ENCODE data around the gene DNAAF8.

DNAAF8 gene

DNA sequence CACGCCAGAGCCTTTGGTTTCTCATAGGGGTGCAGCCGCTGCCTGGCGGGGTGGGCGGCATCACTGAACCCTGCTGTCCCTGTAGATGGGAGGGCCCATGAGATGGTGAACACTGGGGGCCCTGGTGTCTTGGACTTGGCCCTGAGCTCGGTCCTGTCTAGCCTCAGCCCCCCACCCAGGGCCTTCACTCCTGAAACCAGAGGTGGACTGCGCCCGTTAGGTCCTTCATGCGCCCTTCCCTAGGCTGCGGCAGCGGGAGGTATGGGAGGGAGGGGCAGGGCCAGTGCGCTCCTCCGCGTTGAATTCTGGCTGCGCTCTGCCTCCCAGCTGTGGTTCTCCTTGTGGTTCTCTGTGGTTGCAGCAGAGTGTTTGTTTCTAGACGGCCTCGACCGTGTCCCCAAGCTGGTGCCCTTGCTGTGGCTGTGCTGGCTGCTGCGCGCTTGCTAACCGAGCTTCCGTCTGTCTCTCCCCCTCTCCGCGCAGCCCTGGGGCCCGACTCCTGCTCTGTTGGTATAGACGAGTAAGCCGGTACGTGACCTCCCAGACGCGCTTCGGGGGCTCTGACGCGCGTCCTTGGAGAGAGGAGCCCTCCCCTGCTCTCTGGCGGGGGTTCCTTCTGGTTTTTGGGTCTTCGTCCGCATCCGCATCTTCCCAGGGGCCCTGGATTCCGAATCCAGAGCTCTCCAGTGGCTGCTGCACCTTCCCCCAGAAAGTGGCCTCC is 48.4 kb upstream of the DNAAF8 start:
- Histone ChIP-seq H3K9me2 (replicated peaks; ENCODE audit: control insufficient read depth, low read length) (no peaks in the 10 kb centered on the region), H3K4me2 (ENCODE audit: low read length) (no peak overlapping the region), H3K9me3 (ENCODE audit: control insufficient read depth, insufficient read depth, low read length) (no peaks in the 10 kb centered on the region), H3K27ac (ENCODE audit: low read depth, low read length) (no peak overlapping the region), H3F3A (ENCODE audit: control insufficient read depth, insufficient read depth) (no peaks in the 10 kb centered on the region), H4K20me1 (ENCODE audit: control insufficient read depth, insufficient read depth, low read depth, low read length) (no peaks in the 10 kb centered on the region), H3K4me3 (ENCODE audit: low read length) (no peak overlapping the region), H3K36me3 (ENCODE audit: control insufficient read depth, low read length) (no peaks in the 10 kb centered on the region), H3K4me1 (ENCODE audit: control insufficient read depth, low read length) (no peaks in the 10 kb centered on the region), H3K27me3 (ENCODE audit: control insufficient read depth, low read length) (no peaks in the 10 kb centered on the region), H3K79me2 (ENCODE audit: control insufficient read depth, low read length) (no peaks in the 10 kb centered on the region)
- TF ChIP-seq EZH2phosphoT487 (IDR thresholded peaks at IDR 0.05; ENCODE audit: borderline replicate concordance, low read length): no peak
- TF ChIP-seq, protein P1, sequence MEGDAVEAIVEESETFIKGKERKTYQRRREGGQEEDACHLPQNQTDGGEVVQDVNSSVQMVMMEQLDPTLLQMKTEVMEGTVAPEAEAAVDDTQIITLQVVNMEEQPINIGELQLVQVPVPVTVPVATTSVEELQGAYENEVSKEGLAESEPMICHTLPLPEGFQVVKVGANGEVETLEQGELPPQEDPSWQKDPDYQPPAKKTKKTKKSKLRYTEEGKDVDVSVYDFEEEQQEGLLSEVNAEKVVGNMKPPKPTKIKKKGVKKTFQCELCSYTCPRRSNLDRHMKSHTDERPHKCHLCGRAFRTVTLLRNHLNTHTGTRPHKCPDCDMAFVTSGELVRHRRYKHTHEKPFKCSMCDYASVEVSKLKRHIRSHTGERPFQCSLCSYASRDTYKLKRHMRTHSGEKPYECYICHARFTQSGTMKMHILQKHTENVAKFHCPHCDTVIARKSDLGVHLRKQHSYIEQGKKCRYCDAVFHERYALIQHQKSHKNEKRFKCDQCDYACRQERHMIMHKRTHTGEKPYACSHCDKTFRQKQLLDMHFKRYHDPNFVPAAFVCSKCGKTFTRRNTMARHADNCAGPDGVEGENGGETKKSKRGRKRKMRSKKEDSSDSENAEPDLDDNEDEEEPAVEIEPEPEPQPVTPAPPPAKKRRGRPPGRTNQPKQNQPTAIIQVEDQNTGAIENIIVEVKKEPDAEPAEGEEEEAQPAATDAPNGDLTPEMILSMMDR (IDR thresholded peaks at IDR 0.05; ENCODE audit: low read depth, low read length, poor library complexity, severe bottlenecking): no peak

DNA sequence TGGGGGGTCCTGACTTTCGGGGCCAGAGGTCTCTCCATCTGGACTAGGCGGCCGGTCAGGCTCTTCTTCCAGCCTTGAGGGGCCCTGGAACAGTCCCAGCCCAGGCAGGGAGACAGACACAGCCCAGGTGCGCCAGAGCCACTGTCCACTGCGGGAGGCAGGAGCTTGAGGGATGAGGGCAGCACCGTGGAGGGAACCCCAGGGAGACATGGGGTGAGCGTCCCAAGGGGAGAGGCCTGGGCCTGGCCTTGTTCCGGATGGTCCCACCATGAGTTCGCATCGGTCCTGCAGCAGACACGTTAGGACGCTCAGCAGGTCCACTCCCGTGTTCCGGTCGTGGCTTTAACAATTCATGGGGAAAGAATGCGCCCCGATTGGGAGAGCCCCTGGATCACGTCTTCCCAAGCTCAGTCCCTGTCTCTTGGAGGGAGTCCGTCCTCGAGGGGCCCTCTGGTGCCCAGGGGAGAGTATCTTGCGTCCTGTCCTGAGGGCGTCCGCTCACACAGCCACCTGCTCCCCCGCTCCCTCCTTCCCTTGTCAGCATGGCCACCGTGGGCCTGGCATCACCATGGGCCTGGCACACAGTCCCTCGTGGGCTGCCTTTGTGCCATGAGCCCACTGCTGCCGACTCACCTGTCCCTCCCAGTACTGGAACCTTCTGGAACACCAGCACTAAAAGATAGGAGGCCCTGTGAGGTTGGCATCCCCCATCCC is 47.7 kb upstream of the DNAAF8 start:
- H3K79me2 ChIP-seq (ENCODE audit: control insufficient read depth, low read length): no peaks in the 10 kb centered on the region
- no peaks in the 10 kb centered on the region for H3K36me3 ChIP-seq (ENCODE audit: control insufficient read depth, low read length)
- no peak overlapping the region for H3K27ac ChIP-seq (ENCODE audit: low read depth, low read length)
- no peaks in the 10 kb centered on the region for H3K9me2 ChIP-seq (replicated peaks; ENCODE audit: control insufficient read depth, low read length)
- H3K4me1 ChIP-seq (ENCODE audit: control insufficient read depth, low read length): no peaks in the 10 kb centered on the region
- H3K4me2 ChIP-seq (ENCODE audit: low read length): no peak overlapping the region
- H3K4me3 ChIP-seq (ENCODE audit: low read length): no peak overlapping the region
- H3K9me3 ChIP-seq (ENCODE audit: control insufficient read depth, insufficient read depth, low read length): no peaks in the 10 kb centered on the region
- TF ChIP-seq, protein P1 (IDR thresholded peaks at IDR 0.05; ENCODE audit: low read depth, low read length, poor library complexity, severe bottlenecking): no peak
- no peak for TF ChIP-seq EZH2phosphoT487 (IDR thresholded peaks at IDR 0.05; ENCODE audit: borderline replicate concordance, low read length)
- H3K27me3 ChIP-seq (ENCODE audit: control insufficient read depth, low read length): no peaks in the 10 kb centered on the region
- H4K20me1 ChIP-seq (ENCODE audit: control insufficient read depth, insufficient read depth, low read depth, low read length): no peaks in the 10 kb centered on the region
- H3F3A ChIP-seq (ENCODE audit: control insufficient read depth, insufficient read depth): no peaks in the 10 kb centered on the region

DNA sequence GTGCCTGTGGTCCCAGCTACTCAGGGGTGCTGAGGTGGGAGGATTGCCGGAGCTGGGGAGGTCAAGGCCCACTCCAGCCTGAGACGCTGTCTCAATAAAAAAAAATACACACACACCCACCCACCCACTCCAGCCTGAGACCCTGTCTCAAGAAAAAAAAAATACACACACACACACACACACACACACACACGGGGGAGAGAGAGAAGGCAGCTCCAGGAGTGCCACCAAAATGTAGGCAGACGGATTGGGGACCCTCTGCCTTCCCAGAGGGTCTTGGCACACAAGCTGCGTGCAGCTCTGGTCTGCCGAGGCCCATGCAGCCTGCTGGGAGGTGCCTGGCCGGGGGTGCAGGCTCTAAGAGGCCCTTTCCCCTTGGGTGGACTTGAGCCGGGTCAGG is 46.9 kb upstream of the DNAAF8 start:
- no peak overlapping the region for H3K4me3 ChIP-seq (ENCODE audit: low read length)
- no peaks in the 10 kb centered on the region for H3F3A ChIP-seq (ENCODE audit: control insufficient read depth, insufficient read depth)
- H3K9me3 ChIP-seq (ENCODE audit: control insufficient read depth, insufficient read depth, low read length): no peaks in the 10 kb centered on the region
- no peak for TF ChIP-seq EZH2phosphoT487 (IDR thresholded peaks at IDR 0.05; ENCODE audit: borderline replicate concordance, low read length)
- TF ChIP-seq, protein P1 (IDR thresholded peaks at IDR 0.05; ENCODE audit: low read depth, low read length, poor library complexity, severe bottlenecking): no peak
- no peak overlapping the region for H3K4me2 ChIP-seq (ENCODE audit: low read length)
- no peak overlapping the region for H3K27ac ChIP-seq (ENCODE audit: low read depth, low read length)
- no peaks in the 10 kb centered on the region for H3K9me2 ChIP-seq (replicated peaks; ENCODE audit: control insufficient read depth, low read length)
- no peaks in the 10 kb centered on the region for H3K36me3 ChIP-seq (ENCODE audit: control insufficient read depth, low read length)
- H3K4me1 ChIP-seq (ENCODE audit: control insufficient read depth, low read length): peaks cover 2% of the 10 kb centered on the region; the same call in 1 of the 2 replicates
- no peaks in the 10 kb centered on the region for H3K79me2 ChIP-seq (ENCODE audit: control insufficient read depth, low read length)
- H4K20me1 ChIP-seq (ENCODE audit: control insufficient read depth, insufficient read depth, low read depth, low read length): no peaks in the 10 kb centered on the region
- no peaks in the 10 kb centered on the region for H3K27me3 ChIP-seq (ENCODE audit: control insufficient read depth, low read length)

Data from DOHH2 (cell line).